GM23248 (cell line): ENCODE measurements around the gene GPR155.

Experiments
- EZH2 ChIP-seq: fragments of 200-600 bp; sonication (generic); IDR thresholded peaks from 2 replicates; pipeline ENCODE4 v1.6.1; 2018; ENCODE audit warnings: antibody characterized with exemption, mild to moderate bottlenecking; ENCODE audit not compliant: insufficient read depth, poor library complexity, severe bottlenecking
- EZH2phosphoT487 ChIP-seq: fragments of 200-600 bp; sonication (generic); IDR thresholded peaks from 2 replicates; pipeline ENCODE4 v1.6.1; 2018; ENCODE audit warnings: antibody characterized with exemption, moderate library complexity, mild to moderate bottlenecking, low read depth; ENCODE audit not compliant: insufficient read depth

GRCh38 chr2:174484573-174484972, 2.3 kb downstream of the GPR155 start:
- TF ChIP-seq EZH2 (no peak), EZH2phosphoT487 (no peak)
